HEK293 (cell line): ENCODE measurements around the gene CXCL11.

ENCODE experiments used
- CTCF ChIP-seq: fragments of 450-650 bp; formaldehyde crosslinking; IDR thresholded peaks from 2 replicates; pipeline ENCODE4 v1.5.1; 2016; ENCODE audit warnings: missing biosample characterization, missing genetic modification characterization
- SP2 ChIP-seq: fragments of 450-650 bp; formaldehyde crosslinking; IDR thresholded peaks from 2 replicates; pipeline ENCODE4 v1.5.1; 2016; ENCODE audit warnings: missing biosample characterization, missing genetic modification characterization

- TF ChIP-seq SP2 (tag by site-specific recombination) (no peak), CTCF (tag by site-specific recombination) (no peak)
These were observed 19.5 kb downstream of the CXCL11 start for GRCh38 chr4:76016393-76016792.
